ENCODE data around the gene ADCY3. TPM values are rescaled to one million over a fixed set of nuclear protein-coding genes. Genes with fewer than 3 reads are reported as not detected.

ADCY3 gene
- total RNA-seq, 4 donors from 2014 or later: 11.7 to 80.2 (median 22.6) TPM

DNA sequence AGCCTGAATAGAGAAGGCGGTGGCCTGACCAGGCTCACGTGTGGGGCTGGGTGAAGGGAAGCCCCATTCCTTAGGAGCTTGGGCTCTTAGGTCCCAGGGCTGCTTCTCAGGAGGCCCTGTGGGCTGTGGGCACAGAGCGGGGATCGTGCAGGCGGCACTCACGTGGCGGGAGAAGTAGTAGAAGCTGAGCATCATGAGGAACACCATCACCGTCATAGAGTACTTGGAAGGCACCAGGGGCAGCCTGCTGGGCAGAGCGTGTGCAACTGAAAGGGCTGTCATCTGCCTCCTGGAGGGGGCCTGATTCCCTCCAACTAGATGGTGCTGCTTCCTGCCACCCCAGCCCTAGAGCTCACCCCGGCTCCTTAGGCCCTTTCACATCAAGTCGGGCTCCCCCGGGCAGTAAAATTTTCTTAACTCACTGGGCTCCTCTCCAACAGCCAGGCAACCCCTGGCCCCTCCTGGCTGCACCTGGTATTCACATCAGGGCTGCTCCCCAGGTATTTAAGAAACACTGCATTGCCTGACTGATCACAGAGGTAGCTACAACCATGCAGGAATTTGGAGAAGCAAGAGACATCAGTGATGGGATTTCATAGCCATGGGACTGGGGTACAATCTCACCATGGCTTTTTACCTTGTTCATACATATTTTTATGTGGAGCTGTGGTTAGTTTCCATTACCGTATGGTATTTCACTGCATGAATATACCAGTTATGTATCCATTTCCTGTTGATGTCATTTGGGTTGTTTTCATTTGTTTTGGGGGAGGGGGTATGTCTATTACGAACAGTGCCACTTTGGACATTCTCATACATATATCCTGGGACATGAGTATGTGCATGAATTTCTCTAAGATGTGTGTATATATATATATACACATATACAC is 93.9 kb downstream of the ADCY3 start:
- H3K4me3 ChIP-seq: no peak overlapping the region
- H3K27ac ChIP-seq: no peak overlapping the region
- TF ChIP-seq EP300 (IDR thresholded peaks at IDR 0.05; ENCODE audit: low read depth) (no peak), POLR2A (IDR thresholded peaks at IDR 0.05) (no peak), POLR2AphosphoS5 (IDR thresholded peaks at IDR 0.05) (no peak)
- TF ChIP-seq, protein P1, sequence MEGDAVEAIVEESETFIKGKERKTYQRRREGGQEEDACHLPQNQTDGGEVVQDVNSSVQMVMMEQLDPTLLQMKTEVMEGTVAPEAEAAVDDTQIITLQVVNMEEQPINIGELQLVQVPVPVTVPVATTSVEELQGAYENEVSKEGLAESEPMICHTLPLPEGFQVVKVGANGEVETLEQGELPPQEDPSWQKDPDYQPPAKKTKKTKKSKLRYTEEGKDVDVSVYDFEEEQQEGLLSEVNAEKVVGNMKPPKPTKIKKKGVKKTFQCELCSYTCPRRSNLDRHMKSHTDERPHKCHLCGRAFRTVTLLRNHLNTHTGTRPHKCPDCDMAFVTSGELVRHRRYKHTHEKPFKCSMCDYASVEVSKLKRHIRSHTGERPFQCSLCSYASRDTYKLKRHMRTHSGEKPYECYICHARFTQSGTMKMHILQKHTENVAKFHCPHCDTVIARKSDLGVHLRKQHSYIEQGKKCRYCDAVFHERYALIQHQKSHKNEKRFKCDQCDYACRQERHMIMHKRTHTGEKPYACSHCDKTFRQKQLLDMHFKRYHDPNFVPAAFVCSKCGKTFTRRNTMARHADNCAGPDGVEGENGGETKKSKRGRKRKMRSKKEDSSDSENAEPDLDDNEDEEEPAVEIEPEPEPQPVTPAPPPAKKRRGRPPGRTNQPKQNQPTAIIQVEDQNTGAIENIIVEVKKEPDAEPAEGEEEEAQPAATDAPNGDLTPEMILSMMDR (IDR thresholded peaks at IDR 0.05): no peak
- peaks cover 0 to 5% (median 0%) of the 10 kb centered on the region in 4 donors for H3K36me3 ChIP-seq
- H3K4me1 ChIP-seq: peaks cover 3 to 5% (median 5%) of the 10 kb centered on the region in 4 donors
- WGBS, 2 donors (ENCODE audit: low coverage in 1 of 2): 67 to 89% methylated on average over 2 to 14 of the region's 14 CpGs
- in situ Hi-C loops (cut with MboI; ENCODE audit: low pct_ligation_motif_present in 1 of 4, low pct_unique_long_range_greater_than_20kb in 1 of 4, low sequenced_read_pairs in 3 of 4) (loop anchor here in 2 of 4 donors (5.0 to 10.0 kb wide), 2 partner anchors 411 to 419 kb away; no protein-coding TSS in a partner anchor), intact Hi-C loops (cut with DNase I; ENCODE audit: low total_unique reads) (no loop called here)
- DNase-seq: no peak
- H3K27me3 ChIP-seq: no peaks in the 10 kb centered on the region
- H3K9me3 ChIP-seq: no peaks in the 10 kb centered on the region

GRCh38 chr2:24824966-24825882 is 94.8 kb downstream of the ADCY3 start:
- intact Hi-C loops (cut with DNase I; ENCODE audit: low total_unique reads) (no loop called here), in situ Hi-C loops (cut with MboI; ENCODE audit: low pct_ligation_motif_present in 1 of 4, low pct_unique_long_range_greater_than_20kb in 1 of 4, low sequenced_read_pairs in 3 of 4) (loop anchor here (5.0 to 10.0 kb wide), 2 partner anchors 410 to 418 kb away; no protein-coding TSS in a partner anchor)
- peaks cover 3 to 5% (median 5%) of the 10 kb centered on the region in 4 donors for H3K4me1 ChIP-seq
- no peak overlapping the region for H3K27ac ChIP-seq
- 91 to 97% methylated on average over 7 to 16 of the region's 16 CpGs for WGBS, 2 donors (ENCODE audit: low coverage in 1 of 2)
- H3K9me3 ChIP-seq: no peaks in the 10 kb centered on the region
- H3K27me3 ChIP-seq: no peaks in the 10 kb centered on the region
- H3K4me3 ChIP-seq: no peak overlapping the region
- DNase-seq: no peak
- TF ChIP-seq POLR2A (IDR thresholded peaks at IDR 0.05): no peak
- TF ChIP-seq, protein P1 (IDR thresholded peaks at IDR 0.05): peak; percentile 23 to 43 (median 38)
- peaks cover 0 to 5% (median 0%) of the 10 kb centered on the region in 4 donors for H3K36me3 ChIP-seq

- DNase-seq: no peak
- in situ Hi-C loops (cut with MboI; ENCODE audit: low pct_ligation_motif_present in 1 of 4, low pct_unique_long_range_greater_than_20kb in 1 of 4, low sequenced_read_pairs in 3 of 4) (loop anchor here in 3 of 4 donors (5.0 to 10.0 kb wide), 2 partner anchors 409 to 417 kb away; no protein-coding TSS in a partner anchor), intact Hi-C loops (cut with DNase I; ENCODE audit: low total_unique reads) (no loop called here)
Observed at GRCh38 chr2:24824071-24824588, 95.9 kb downstream of the ADCY3 start.

More at GRCh38 chr2:24824071-24824588, 95.9 kb downstream of the ADCY3 start:
- Histone ChIP-seq H3K4me1 (peaks cover 3 to 5% (median 5%) of the 10 kb centered on the region in 4 donors), H3K36me3 (peaks cover 0 to 8% (median 0%) of the 10 kb centered on the region in 4 donors), H3K27me3 (no peaks in the 10 kb centered on the region), H3K4me3 (no peak overlapping the region), H3K27ac (no peak overlapping the region), H3K9me3 (no peaks in the 10 kb centered on the region)
- 94 to 100% methylated on average over 6 to 14 of the region's 14 CpGs for WGBS, 2 donors (ENCODE audit: low coverage in 1 of 2)
- TF ChIP-seq POLR2A (IDR thresholded peaks at IDR 0.05) (no peak), POLR2AphosphoS5 (IDR thresholded peaks at IDR 0.05) (no peak), EP300 (IDR thresholded peaks at IDR 0.05; ENCODE audit: low read depth) (no peak)
- TF ChIP-seq, protein P1 (IDR thresholded peaks at IDR 0.05): no peak
